ENCODE data around the gene INAFM1.
"Not testable (repeated sequence)": the region's sequence is repeated elsewhere in the genome, so short reads cannot be mapped to it uniquely, and the experiment has no call there.

Gene INAFM1

GRCh38 chr19:47271949-47272348, 2.7 kb upstream of the INAFM1 start:
- no peak for DNase-seq

- no peak for DNase-seq
Measured at GRCh38 chr19:47272448-47273312, 2.0 kb upstream of the INAFM1 start.

- peak; percentile 82 for DNase-seq
Measured at GRCh38 chr19:47273313-47274070, 1.2 kb upstream of the INAFM1 start.

GRCh38 chr19:47274891-47275761, 441 bp downstream of the INAFM1 start:
- no peak for DNase-seq

GRCh38 chr19:47275791-47276461, 1.2 kb downstream of the INAFM1 start:
- DNase-seq, result no peak

- DNase-seq, result not testable (repeated sequence)
Measured at GRCh38 chr19:47276513-47276912, 1.8 kb downstream of the INAFM1 start.

GRCh38 chr19:47280183-47280797, 5.6 kb downstream of the INAFM1 start:
- no peak for DNase-seq

- no peak for DNase-seq
Measured at GRCh38 chr19:47283405-47284059, 8.8 kb downstream of the INAFM1 start.

- peak; percentile 41 for DNase-seq
Measured at GRCh38 chr19:47284324-47284899, 9.7 kb downstream of the INAFM1 start.

- DNase-seq, result peak; percentile 87
Measured at GRCh38 chr19:47296036-47296435, 21.4 kb downstream of the INAFM1 start.

- not testable (repeated sequence) for DNase-seq
Measured at GRCh38 chr19:47300867-47301266, 26.2 kb downstream of the INAFM1 start.

- DNase-seq, result no peak
Measured at GRCh38 chr19:47302249-47302648, 27.6 kb downstream of the INAFM1 start.

GRCh38 chr19:47303966-47304365, 29.3 kb downstream of the INAFM1 start:
- DNase-seq, result no peak

GRCh38 chr19:47305309-47305751, 30.6 kb downstream of the INAFM1 start:
- DNase-seq, result peak; percentile 91

GRCh38 chr19:47306303-47306702, 31.6 kb downstream of the INAFM1 start:
- DNase-seq, result no peak

- no peak for DNase-seq
Measured at GRCh38 chr19:47309038-47309437, 34.4 kb downstream of the INAFM1 start.

GRCh38 chr19:47309608-47310007, 34.9 kb downstream of the INAFM1 start, which contains the start of gene C5AR1:
TSS of gene C5AR1 (plus strand) at chr19:47309861. CDS start at chr19:47309896, 35 bp downstream.
- DNase-seq, result no peak

GRCh38 chr19:47310323-47310722, 35.6 kb downstream of the INAFM1 start:
- DNase-seq, result no peak

- DNase-seq, result no peak
Measured at GRCh38 chr19:47310819-47311218, 36.1 kb downstream of the INAFM1 start.

GRCh38 chr19:47312366-47313006, 37.8 kb downstream of the INAFM1 start:
- no peak for DNase-seq
